Upper lobe of right lung (tissue), 1 donor: ENCODE results near the gene NAGPA. TPM values are rescaled to one million over a fixed set of nuclear protein-coding genes. Genes with fewer than 3 reads are reported as not detected.

Source experiments
- ATAC-seq: fragments of 200-7000 bp; cut with Tn5 transposase; one replicate; pipeline ENCODE4 v1.9.1; 2020; ENCODE audit warnings: mild to moderate bottlenecking, moderate library complexity
- DNase-seq: peaks from one replicate; pipeline ENCODE4 v3.0.0-alpha.2; 2020
- H3K27ac ChIP-seq: fragments of 200-600 bp; one replicate; pipeline ENCODE4 v1.8.0; 2022
- H3K27me3 ChIP-seq: fragments of 200-600 bp; one replicate; pipeline ENCODE4 v1.8.0; 2022; ENCODE audit warnings: mild to moderate bottlenecking
- H3K36me3 ChIP-seq: fragments of 200-600 bp; one replicate; pipeline ENCODE4 v1.8.0; 2022
- H3K4me1 ChIP-seq: fragments of 200-600 bp; one replicate; pipeline ENCODE4 v1.8.0; 2022
- H3K4me3 ChIP-seq: fragments of 200-600 bp; one replicate; pipeline ENCODE4 v1.8.0; 2022; ENCODE audit warnings: mild to moderate bottlenecking
- H3K9me3 ChIP-seq: fragments of 200-600 bp; one replicate; pipeline ENCODE4 v1.8.0; 2022
- intact Hi-C: fragments of 100-400 bp; cut with DNase I; formaldehyde crosslinking; loops from one replicate; pipeline ENCODE4 v1.11.0; 2022
- total RNA-seq: library from RNA; stranded (reverse); fragmentation: NEBNext Ultra II Directional; extraction: Animal tissue kit (Norgen Biotek cat#: 25700); gene quantifications from one replicate; pipeline ENCODE4 v1.2.1, GENCODE V29; 2021
- TF ChIP-seq, protein P1 (sequence below): fragments of 200-600 bp; IDR thresholded peaks from one replicate; pipeline ENCODE4 v1.8.0; 2022; ENCODE audit warnings: antibody characterized with exemption
- donor health status: DM: no; HTN: yes; CAD: no; lungs with severe emphysema.

Gene NAGPA
- total RNA-seq, 1 donor from 2014 or later = 16.7 TPM

DNA sequence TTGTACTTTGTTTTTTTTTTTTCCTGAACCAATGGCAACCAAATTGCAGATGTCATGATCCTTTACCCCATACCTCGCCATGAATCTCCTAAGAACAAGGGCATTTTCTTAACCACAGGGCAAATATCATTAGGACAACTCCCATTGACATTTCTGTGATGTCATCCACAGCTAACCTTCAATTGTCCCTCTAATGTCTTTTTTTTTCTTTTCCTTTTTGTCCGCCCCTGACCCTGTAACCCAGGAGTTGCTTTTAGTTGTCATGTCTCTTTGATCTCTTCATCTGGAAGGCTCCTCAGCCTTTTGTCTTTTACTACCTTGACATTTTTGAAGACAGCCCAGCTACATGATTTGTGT is 410 bp upstream of the NAGPA start:
- DNase-seq = no peak
- no peaks in the 10 kb centered on the region for H3K27me3 ChIP-seq
- no peaks in the 10 kb centered on the region for H3K9me3 ChIP-seq
- peak overlapping the region; percentile 52 for H3K27ac ChIP-seq
- ATAC-seq = no peak
- peak overlapping the region; percentile 65 for H3K4me3 ChIP-seq
- H3K36me3 ChIP-seq = no peaks in the 10 kb centered on the region
- intact Hi-C loops = no loop called here
- H3K4me1 ChIP-seq = peaks cover 13% of the 10 kb centered on the region
- TF ChIP-seq, protein P1, sequence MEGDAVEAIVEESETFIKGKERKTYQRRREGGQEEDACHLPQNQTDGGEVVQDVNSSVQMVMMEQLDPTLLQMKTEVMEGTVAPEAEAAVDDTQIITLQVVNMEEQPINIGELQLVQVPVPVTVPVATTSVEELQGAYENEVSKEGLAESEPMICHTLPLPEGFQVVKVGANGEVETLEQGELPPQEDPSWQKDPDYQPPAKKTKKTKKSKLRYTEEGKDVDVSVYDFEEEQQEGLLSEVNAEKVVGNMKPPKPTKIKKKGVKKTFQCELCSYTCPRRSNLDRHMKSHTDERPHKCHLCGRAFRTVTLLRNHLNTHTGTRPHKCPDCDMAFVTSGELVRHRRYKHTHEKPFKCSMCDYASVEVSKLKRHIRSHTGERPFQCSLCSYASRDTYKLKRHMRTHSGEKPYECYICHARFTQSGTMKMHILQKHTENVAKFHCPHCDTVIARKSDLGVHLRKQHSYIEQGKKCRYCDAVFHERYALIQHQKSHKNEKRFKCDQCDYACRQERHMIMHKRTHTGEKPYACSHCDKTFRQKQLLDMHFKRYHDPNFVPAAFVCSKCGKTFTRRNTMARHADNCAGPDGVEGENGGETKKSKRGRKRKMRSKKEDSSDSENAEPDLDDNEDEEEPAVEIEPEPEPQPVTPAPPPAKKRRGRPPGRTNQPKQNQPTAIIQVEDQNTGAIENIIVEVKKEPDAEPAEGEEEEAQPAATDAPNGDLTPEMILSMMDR = no peak

- intact Hi-C loops = no loop called here
- Histone ChIP-seq H3K27ac (no peak overlapping the region), H3K9me3 (no peaks in the 10 kb centered on the region), H3K4me1 (peaks cover 13% of the 10 kb centered on the region), H3K4me3 (peak overlapping the region; percentile 65), H3K27me3 (no peaks in the 10 kb centered on the region), H3K36me3 (no peaks in the 10 kb centered on the region)
- ATAC-seq (no peak), DNase-seq (no peak)
- TF ChIP-seq, protein P1 = no peak
Observed at GRCh38 chr16:5032748-5033167, 977 bp downstream of the NAGPA start.

DNA sequence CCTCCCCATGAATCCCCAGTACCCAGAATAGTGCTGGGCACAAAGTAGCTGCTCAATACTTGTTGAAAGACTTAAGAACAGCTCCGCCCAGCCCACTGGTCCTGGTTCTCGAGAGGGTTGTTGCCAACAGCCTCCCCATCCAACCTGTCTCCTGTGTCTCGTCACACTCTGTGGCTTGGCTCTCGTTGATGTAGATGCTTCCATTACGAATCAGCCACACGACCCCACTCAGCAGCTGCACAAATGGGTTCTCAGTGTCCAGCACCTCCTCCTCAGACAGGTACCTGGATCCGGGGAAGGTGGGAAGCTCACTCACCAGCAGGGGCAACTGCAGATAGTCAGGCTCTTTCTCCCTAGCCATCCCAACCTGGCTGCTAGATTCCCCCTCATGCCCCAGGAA is 2.1 kb downstream of the NAGPA start:
- peaks cover 13% of the 10 kb centered on the region for H3K4me1 ChIP-seq
- H3K27me3 ChIP-seq = no peaks in the 10 kb centered on the region
- no peaks in the 10 kb centered on the region for H3K36me3 ChIP-seq
- TF ChIP-seq, protein P1 = no peak
- H3K27ac ChIP-seq = no peak overlapping the region
- H3K9me3 ChIP-seq = no peaks in the 10 kb centered on the region
- ATAC-seq (no peak), DNase-seq (no peak)
- no peak overlapping the region for H3K4me3 ChIP-seq
- intact Hi-C loops = no loop called here

DNA sequence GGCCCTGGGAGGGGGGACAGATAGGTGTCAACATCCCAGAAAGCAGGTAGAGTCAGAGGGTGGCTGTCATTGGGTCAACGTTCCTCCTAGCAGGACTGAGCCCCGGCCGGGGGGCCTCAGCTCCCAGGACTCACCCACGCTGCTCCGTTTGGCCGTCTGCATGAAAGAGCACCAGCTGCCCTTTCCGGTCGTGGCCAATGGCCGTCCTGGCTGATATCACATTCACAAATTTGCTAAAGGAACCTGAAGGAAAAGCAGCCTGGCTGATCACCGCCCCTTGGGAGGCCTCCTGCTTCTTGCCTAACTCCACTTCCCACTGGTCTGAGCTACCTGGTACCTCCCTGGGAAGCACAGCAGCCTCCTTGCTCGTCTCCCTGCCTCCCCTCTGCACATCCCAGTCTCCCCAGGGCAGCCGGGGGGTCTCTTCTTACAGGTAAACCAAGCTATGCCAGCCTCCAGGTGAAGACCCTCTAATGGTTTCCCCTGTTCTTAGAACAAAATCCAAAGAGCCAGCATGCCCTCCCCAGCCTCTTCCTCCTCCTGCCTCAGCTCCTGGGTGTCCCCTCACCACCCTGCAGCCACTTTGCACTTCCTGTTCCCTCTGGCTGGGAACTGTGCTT is 3.4 kb downstream of the NAGPA start:
- H3K27ac ChIP-seq = no peak overlapping the region
- no peaks in the 10 kb centered on the region for H3K9me3 ChIP-seq
- intact Hi-C loops = no loop called here
- DNase-seq = no peak
- no peak for ATAC-seq
- H3K27me3 ChIP-seq = no peaks in the 10 kb centered on the region
- TF ChIP-seq, protein P1 = no peak
- no peak overlapping the region for H3K4me3 ChIP-seq
- no peaks in the 10 kb centered on the region for H3K36me3 ChIP-seq
- H3K4me1 ChIP-seq = peaks cover 13% of the 10 kb centered on the region

- H3K36me3 ChIP-seq = no peaks in the 10 kb centered on the region
- DNase-seq = no peak
- intact Hi-C loops = no loop called here
- no peaks in the 10 kb centered on the region for H3K9me3 ChIP-seq
- TF ChIP-seq, protein P1 = no peak
- H3K4me1 ChIP-seq = peaks cover 10% of the 10 kb centered on the region
- ATAC-seq = no peak
- no peaks in the 10 kb centered on the region for H3K27me3 ChIP-seq
- no peak overlapping the region for H3K4me3 ChIP-seq
- H3K27ac ChIP-seq = no peak overlapping the region
Observed at GRCh38 chr16:5028950-5029475, 4.7 kb downstream of the NAGPA start.
